Measurements from ENCODE around the gene CALM1. TPM values are rescaled to one million over a fixed set of nuclear protein-coding genes. Genes with fewer than 3 reads are reported as not detected.
A peak's percentile ranks its signal among the peaks of the same experiment; 100 is the strongest.

CALM1 gene
- total RNA-seq, 6 donors from 2014 or later, result 186 to 586 (median 415) TPM

DNA sequence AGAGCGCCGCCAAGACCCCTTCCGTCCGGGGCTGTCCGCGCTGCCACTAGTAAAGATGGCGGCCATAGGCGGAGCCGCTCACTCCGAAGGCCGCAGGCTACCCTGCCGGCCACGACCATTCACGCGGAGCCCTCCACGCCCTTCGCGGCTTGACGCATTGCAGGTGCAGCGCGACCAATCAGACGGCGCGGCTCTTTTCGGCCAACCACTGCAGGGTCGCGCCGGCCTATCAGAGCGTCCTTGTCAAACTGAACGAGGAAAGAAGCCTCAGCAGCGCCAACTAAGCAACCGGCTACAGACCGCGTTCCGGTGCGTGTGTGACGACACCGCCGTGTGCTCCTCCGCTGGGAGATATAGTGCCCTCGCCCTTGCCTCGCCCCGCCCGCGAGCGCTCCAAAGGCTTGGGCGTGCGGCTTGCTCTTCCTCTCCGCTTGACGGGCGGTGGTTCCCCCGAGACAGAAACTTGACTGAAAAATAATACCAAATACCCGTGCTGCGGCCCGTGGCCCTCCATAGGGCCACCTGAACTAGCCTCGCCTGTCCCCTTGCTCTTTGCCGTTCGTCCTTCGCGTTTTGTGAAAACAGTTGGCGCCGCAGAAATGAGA is 13.6 kb upstream of the CALM1 start:
- peak overlapping the region; percentile 99 to 100 (median 99) for H3K27ac ChIP-seq
- ATAC-seq (ENCODE audit: low FRiP score in 2 of 2), result peak; percentile 97 to 99
- no peaks in the 10 kb centered on the region for H3K9me3 ChIP-seq
- no peaks in the 10 kb centered on the region for H3K27me3 ChIP-seq
- peaks cover 9 to 28% (median 22%) of the 10 kb centered on the region in 4 donors for H3K4me1 ChIP-seq
- H3K4me3 ChIP-seq, result peak overlapping the region; percentile 45 to 67 (median 53)
- DNase-seq, result peak; percentile 99 to 100
- H3K36me3 ChIP-seq, result no peaks in the 10 kb centered on the region
- peak in 3 of 4 donors; percentile 95 to 99 (median 96) for TF ChIP-seq POLR2A (IDR thresholded peaks at IDR 0.05)
- TF ChIP-seq, protein P1, sequence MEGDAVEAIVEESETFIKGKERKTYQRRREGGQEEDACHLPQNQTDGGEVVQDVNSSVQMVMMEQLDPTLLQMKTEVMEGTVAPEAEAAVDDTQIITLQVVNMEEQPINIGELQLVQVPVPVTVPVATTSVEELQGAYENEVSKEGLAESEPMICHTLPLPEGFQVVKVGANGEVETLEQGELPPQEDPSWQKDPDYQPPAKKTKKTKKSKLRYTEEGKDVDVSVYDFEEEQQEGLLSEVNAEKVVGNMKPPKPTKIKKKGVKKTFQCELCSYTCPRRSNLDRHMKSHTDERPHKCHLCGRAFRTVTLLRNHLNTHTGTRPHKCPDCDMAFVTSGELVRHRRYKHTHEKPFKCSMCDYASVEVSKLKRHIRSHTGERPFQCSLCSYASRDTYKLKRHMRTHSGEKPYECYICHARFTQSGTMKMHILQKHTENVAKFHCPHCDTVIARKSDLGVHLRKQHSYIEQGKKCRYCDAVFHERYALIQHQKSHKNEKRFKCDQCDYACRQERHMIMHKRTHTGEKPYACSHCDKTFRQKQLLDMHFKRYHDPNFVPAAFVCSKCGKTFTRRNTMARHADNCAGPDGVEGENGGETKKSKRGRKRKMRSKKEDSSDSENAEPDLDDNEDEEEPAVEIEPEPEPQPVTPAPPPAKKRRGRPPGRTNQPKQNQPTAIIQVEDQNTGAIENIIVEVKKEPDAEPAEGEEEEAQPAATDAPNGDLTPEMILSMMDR (IDR thresholded peaks at IDR 0.05), result peak in 4 of 6 experiments; percentile 30 to 57 (median 44)
- peak in 1 of 4 donors; percentile 90 for TF ChIP-seq EP300 (IDR thresholded peaks at IDR 0.05)
- TF ChIP-seq POLR2AphosphoS5 (IDR thresholded peaks at IDR 0.05), result peak; percentile 98 to 99
- WGBS, 2 donors, result 0% methylated on average over 41 of the region's 62 CpGs; no CpG with 5 or more reads in 1 of the 2 donors

DNA sequence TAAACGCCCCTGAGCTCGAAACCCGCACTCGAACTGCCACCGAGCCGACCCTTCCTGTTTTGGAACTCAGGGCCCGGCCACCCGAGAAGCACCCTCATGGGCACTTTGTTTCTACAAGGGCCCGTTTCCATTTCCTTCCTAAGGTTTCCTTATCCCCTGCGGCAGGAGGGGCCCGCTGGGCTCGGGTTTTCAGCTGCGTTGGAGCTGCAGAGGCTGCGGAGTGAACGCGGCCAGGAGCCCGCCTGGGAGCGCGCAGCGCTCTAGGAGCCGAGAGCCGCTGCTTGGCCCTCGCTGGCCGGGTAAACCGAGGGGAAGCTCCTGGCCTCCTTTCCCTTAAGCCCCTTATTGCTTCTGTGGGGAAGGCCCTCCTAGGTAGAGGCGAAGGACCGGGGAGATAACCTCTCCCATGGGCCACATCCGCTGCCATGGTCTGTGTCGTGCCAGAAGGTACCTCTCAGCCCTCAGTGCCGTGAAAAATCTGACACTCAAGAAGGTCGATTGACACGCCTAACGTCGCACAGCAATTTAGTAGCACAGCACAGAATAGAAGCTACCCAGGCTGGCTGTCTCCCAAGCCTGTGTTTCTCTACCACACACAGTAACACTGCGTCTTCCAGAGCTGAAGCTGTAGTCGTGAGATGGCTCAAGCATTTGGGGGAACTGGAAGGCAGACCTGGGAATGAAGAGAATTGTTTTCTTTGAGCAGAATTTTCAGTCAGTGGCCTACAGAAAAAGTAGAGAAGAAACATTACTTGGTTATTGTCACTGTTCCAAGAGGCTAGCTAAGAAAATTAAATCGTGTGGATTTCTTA is 12.9 kb upstream of the CALM1 start:
- Histone ChIP-seq H3K27me3 (no peaks in the 10 kb centered on the region), H3K27ac (peak overlapping the region; percentile 99 to 100 (median 99)), H3K4me1 (peaks cover 9 to 28% (median 22%) of the 10 kb centered on the region in 4 donors), H3K9me3 (no peaks in the 10 kb centered on the region), H3K4me3 (peak overlapping the region; percentile 11 to 67 (median 53)), H3K36me3 (no peaks in the 10 kb centered on the region)
- ATAC-seq (ENCODE audit: low FRiP score in 2 of 2) (peak; percentile 47 to 52), DNase-seq (peak; percentile 58 to 92)
- WGBS, 2 donors, result 3 to 9% methylated on average over 9 to 37 of the region's 37 CpGs
- TF ChIP-seq POLR2A (IDR thresholded peaks at IDR 0.05) (peak in 1 of 4 donors; percentile 5), EP300 (IDR thresholded peaks at IDR 0.05) (no peak), POLR2AphosphoS5 (IDR thresholded peaks at IDR 0.05) (peak in 1 of 2 donors; percentile 30)

GRCh38 chr14:90384543-90384911 is 12.3 kb upstream of the CALM1 start:
- Histone ChIP-seq H3K27ac (peak overlapping the region; percentile 99 to 100 (median 99)), H3K4me1 (peaks cover 9 to 28% (median 22%) of the 10 kb centered on the region in 4 donors), H3K27me3 (no peaks in the 10 kb centered on the region), H3K9me3 (no peaks in the 10 kb centered on the region), H3K4me3 (peak overlapping the region in 3 of 4 donors; percentile 51 to 67 (median 55)), H3K36me3 (no peaks in the 10 kb centered on the region)
- ATAC-seq (ENCODE audit: low FRiP score in 2 of 2) (no peak), DNase-seq (no peak)
- WGBS, 2 donors, result 50 to 65% methylated on average over 3 of the region's 3 CpGs
- TF ChIP-seq POLR2AphosphoS5 (IDR thresholded peaks at IDR 0.05), result no peak
- TF ChIP-seq, protein P1 (IDR thresholded peaks at IDR 0.05), result peak in 1 of 6 experiments; percentile 6

- 86 to 97% methylated on average over 2 of the region's 2 CpGs for WGBS, 2 donors
- H3K4me1 ChIP-seq, result peaks cover 6 to 24% (median 21%) of the 10 kb centered on the region in 4 donors
- H3K4me3 ChIP-seq, result no peak overlapping the region
- ATAC-seq (ENCODE audit: low FRiP score in 2 of 2) (no peak), DNase-seq (no peak)
- no peak for TF ChIP-seq POLR2A (IDR thresholded peaks at IDR 0.05)
- H3K9me3 ChIP-seq, result no peaks in the 10 kb centered on the region
- H3K27me3 ChIP-seq, result no peaks in the 10 kb centered on the region
- no peak overlapping the region for H3K27ac ChIP-seq
- no peaks in the 10 kb centered on the region for H3K36me3 ChIP-seq
Measured at GRCh38 chr14:90386321-90386720, 10.5 kb upstream of the CALM1 start.

GRCh38 chr14:90387206-90387760 is 9.5 kb upstream of the CALM1 start:
- ATAC-seq (ENCODE audit: low FRiP score in 2 of 2) (no peak), DNase-seq (no peak)
- no peak overlapping the region for H3K4me3 ChIP-seq
- no peaks in the 10 kb centered on the region for H3K9me3 ChIP-seq
- H3K27ac ChIP-seq, result no peak overlapping the region
- H3K36me3 ChIP-seq, result no peaks in the 10 kb centered on the region
- H3K27me3 ChIP-seq, result no peaks in the 10 kb centered on the region
- WGBS, 2 donors, result 88 to 97% methylated on average over 2 of the region's 2 CpGs
- peaks cover 0 to 15% (median 13%) of the 10 kb centered on the region in 4 donors for H3K4me1 ChIP-seq
- TF ChIP-seq EP300 (IDR thresholded peaks at IDR 0.05), result no peak
- TF ChIP-seq POLR2AphosphoS5 (IDR thresholded peaks at IDR 0.05), result no peak
- TF ChIP-seq, protein P1 (IDR thresholded peaks at IDR 0.05), result no peak
- TF ChIP-seq POLR2A (IDR thresholded peaks at IDR 0.05), result no peak
